HG03045 (cell line): ENCODE results near the gene ABCC1.

Experiments
- ATAC-seq: cut with Tn5 transposase; IDR thresholded peaks from one replicate; pipeline ENCODE4 v1.9.1; 2021; ENCODE audit warnings: mild to moderate bottlenecking, moderate library complexity; ENCODE audit not compliant: unreplicated experiment

The ABCC1 gene

DNA sequence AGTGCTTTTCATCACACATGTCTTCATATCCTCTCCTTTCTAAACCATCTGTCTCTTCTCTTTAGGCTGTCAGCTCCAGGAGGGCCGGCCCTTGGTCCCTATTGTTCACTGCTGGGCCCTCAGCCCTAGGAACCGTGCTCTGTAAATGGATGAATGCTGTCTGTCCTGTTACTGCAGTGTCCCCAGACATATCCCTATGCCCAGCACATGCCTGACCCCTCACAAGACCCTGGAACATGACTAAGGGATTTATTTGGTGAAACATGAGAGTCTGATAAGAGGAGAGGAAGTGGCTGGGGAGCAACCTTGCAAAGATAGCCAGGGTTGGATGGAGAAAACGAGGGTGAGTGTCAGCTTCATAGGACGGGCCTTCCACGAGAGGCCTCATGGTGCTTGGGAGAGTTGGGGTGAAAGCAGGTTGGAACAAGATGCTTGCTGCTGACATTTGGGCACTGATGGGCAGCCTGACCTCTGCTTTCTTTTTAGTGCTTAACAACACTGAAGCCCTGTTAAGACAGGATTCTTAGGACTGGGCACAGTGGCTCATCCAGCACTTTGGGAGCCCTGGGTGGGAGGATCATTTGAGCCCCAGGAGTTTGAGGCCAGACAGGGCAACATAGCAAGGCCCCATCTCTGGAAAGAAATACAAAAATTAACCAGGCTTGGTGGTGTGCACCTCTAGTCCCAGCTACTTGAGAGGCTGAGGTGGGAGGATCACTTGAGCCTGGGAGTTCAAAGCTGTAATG, 39.0 kb downstream of the ABCC1 start:
- ATAC-seq: no peak

DNA sequence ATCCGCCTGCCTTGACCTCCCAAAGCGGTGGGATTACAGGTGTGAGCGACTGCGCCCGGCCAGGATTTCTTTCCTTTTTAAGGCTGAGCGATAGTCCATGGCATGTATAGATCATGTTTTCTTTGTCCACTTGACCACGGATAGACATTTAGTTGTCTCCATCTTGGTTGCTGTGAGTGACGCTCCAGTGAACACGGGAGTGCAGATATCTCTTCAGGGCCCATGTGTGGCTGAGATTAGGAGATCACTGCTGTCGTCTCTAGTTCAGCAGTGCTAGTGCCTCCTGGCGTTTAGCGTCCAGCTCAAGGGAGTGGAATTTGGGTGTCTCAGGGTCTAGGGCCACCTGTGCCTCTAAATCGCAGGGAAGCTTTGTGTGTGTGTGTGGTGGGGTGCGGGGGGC, 41.5 kb downstream of the ABCC1 start:
- no peak for ATAC-seq

GRCh38 chr16:15993128-15993527, 43.7 kb downstream of the ABCC1 start:
- no peak for ATAC-seq

- ATAC-seq: no peak
Observed at GRCh38 chr16:15993541-15993940, 44.1 kb downstream of the ABCC1 start.

DNA sequence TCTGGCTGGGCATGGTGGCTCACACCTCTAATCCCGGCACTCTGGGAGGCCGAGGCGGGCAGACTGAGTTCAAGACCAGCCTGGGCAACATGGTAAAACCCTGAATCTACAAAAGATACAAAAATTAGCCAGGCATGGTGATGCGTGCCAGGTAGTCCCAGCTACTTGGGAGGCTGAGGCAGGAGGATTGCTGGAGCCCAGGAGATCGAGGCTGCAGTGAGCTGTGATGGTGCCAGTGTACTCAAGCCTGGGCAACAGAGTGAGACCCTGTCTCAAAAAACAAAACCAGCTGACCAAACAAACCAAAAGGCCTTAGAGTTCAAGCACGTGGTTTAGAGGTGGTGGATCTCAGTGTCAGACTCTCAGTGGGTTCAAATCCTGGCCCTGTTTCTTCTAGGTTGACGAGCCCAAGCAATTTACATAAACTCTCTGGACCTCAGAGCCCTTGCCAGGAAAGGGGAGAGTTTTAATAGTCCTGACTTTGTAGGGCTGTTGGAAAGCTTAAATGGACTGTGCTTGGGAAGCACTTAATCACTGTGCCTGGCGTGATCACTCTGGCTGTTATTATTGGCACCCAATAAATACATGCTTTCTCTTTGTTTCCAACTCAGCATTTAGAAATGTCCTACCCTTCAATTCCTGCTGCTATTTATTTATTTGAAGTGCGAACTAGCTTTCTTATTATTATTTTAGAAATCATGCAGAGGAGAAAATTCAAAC, 44.7 kb downstream of the ABCC1 start:
- ATAC-seq: no peak

DNA sequence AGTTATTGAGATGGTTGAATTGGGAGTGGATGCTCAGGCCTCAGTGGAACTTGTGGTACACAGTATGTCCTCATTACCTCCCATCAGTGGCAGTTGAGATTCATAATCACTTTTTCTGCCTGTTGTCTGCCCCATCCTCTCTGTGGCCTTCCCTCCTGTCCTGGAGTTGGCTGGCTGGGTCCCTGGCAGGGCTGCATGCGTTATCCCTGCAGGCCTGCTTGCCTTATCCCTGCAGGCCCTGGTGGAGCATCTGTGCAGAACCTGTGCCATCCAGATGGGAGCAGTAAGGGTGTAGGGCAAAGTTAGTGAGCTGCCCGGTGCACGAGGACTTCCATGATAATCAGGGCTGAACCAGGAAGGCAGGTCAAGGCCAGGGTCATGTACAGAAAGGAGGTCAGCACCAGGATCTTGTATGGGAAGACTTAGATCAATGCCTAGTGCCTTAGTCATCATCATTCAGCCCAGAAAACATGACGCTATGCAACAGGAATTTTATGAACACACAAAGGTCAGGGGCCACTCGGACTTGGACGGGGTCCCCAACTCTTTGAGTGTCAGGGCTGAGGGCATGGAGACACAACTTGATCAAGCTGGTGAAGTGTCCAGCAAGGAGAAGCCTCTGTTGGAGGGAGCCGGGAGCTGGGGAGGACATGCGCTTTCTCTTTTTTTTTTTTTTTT, 47.2 kb downstream of the ABCC1 start:
- no peak for ATAC-seq

DNA sequence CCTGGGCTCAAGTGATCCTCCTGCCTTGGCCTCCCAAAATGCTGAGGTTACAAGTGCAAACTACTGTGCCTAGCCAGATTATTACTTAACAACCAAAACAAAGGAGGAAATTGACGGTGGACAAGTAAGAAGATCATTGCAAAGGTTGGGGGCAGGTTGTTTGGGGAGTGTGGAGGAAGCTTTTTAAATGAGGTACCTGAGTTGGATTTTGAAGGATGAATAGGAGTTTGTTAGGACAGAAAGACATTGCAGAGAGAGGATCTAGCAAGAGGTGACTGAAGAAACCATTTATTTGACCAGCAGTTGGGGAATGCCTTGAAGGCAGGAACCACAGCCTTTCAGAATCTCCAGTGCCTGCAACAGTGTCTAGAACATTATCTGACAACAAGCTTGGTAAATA, 51.3 kb downstream of the ABCC1 start:
- ATAC-seq: no peak

GRCh38 chr16:16001596-16002255, 52.3 kb downstream of the ABCC1 start:
- ATAC-seq: no peak

DNA sequence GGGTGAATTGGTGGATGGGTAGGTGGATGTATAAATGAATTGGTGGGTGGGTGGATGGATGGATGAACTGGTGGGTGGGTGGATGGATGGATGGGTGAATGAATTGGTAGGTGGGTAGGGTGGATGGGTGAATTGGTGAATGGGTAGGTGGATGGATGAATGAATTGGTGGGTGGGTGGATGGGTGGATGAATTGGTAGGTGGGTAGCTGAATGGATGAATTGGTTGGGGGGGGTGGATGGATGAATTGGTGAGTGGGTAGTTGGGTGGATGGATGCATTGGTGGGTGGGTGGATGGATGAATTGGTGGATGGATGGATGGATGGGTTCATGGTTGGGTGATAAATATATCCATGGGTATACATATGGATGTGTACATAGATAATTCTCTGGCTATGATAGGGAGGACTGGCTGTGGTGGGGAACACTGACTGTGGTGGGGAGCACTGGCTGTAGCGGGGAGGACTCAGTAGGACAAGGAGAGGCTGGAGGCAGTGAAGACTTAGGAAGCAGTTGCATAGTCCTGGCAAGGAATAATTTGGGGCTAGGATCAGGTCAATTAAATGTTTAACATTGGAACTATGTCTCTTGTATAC, 54.4 kb downstream of the ABCC1 start:
- ATAC-seq: no peak

DNA sequence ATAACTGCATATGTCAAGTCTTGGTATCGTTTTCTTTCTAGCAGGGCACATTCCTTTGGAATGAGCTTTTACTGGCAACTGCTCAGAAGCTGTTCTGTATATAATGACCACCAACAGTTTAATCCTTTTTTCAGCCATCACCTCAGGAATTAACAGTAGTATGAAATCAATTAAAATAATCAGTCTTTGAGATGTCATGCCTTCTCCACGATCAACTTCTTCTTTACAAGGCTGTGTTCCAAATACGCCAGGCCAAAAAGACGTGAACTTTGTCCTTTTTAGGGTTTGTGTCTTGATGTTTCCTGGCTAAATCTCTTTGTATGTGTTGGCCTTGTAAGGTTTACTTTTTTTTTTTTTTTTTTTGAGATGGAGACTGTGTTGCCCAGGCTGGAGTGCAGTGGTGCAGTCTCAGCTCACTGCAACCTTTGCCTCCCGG, 54.9 kb downstream of the ABCC1 start:
- ATAC-seq: no peak

GRCh38 chr16:16005721-16006120, 56.3 kb downstream of the ABCC1 start:
- ATAC-seq: no peak

GRCh38 chr16:16006650-16007049, 57.2 kb downstream of the ABCC1 start:
- ATAC-seq: no peak

- ATAC-seq: no peak
Observed at GRCh38 chr16:16007743-16008111, 58.3 kb downstream of the ABCC1 start.

DNA sequence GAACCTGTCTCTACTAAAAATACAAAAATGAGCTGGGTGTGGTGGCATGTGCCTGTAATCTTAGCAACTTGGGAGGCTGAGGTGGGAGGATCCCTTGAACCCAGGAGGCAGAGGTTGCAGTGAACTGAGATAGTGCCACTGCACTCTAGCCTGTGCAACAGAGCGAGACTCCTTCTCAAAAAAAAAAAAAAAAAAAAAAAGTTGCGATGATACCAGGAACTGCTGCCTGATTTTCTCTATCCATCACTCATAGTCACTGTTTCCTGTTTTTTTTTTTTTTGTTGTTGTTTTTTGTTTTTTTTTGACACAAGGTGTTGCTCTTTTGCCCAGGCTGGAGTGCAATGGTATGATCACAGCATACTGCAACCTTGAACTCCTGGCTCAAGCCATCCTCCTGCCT, 59.2 kb downstream of the ABCC1 start:
- ATAC-seq: no peak

GRCh38 chr16:16009401-16009800, 60.0 kb downstream of the ABCC1 start:
- ATAC-seq: no peak

- ATAC-seq: no peak
Observed at GRCh38 chr16:16010194-16010593, 60.8 kb downstream of the ABCC1 start.

- ATAC-seq: no peak
Observed at GRCh38 chr16:16012144-16012543, 62.7 kb downstream of the ABCC1 start.

DNA sequence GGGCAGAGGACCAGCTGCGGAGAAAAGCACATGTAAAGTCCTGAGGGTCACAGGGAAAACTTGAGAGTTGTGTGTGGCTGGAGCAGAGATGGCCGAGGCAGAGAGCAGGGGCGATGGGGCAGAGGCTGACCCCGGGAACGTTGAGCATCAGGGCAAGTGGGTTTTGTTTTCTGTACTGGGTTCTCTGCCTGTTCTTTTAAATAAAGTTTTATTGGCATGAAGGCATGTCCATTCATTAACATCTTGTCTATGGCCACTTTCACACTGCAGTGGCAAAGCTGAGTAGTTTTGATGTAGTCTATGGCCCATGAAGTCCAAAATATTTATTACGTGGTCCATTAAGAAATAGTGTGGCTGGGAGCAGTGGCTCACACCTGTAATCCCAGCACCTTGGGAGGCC, 64.4 kb downstream of the ABCC1 start:
- no peak for ATAC-seq

DNA sequence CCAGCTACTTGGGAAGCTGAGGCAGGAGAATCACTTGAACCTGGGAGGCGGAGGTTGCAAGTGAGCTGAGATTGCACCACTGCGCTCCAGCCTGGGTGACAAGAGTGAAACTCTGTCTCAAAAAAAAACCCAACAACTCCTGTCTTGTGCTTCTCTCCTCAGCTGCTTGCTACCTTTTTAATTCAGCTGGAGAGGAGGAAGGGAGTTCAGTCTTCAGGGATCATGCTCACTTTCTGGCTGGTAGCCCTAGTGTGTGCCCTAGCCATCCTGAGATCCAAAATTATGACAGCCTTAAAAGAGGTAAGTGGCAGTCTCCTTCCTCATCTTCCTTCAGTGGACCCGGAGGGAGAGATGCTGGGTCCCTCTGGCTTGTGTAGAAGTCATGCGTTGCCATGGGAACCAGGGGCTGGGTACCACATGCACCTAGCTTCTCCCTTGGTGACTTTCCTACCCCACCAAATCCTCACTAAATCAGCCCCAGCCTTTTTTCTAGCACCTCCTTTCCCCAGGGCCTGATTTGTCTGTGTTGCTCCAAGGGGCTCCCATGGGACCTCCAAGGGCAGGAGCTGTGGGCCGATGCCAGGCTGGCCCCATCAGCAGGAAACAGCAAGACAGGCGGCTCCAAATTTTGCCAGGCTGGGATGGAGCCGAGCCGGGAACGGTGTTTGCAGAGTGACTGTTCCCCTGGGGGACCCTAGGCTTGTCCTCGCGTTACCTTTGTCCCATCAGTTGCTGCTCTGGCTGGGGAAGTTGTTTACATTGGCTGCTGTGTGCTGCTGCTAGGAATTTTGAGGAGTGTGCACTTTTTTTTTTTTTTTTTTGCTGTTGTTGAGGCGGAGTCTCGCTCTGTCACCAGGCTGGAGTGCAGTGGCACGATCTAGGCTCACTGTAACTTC, 65.2 kb downstream of the ABCC1 start:
- no peak for ATAC-seq

- no peak for ATAC-seq
Observed at GRCh38 chr16:16015849-16016248, 66.4 kb downstream of the ABCC1 start.
